Glomerular endothelial cell (primary cell): Measurements from ENCODE around the gene TCERG1L. TPM values are rescaled to one million over a fixed set of nuclear protein-coding genes. Genes with fewer than 3 reads are reported as not detected.
"Not testable (repeated sequence)": the region's sequence is repeated elsewhere in the genome, so short reads cannot be mapped to it uniquely, and the experiment has no call there.

Experiments used
- DNase-seq: peaks from one replicate; pipeline ENCODE4 v3.0.0-alpha.2; 2011; ENCODE audit warnings: low read depth, low spot score; ENCODE audit errors: extremely low read depth
- total RNA-seq: library from RNA; depleted of rRNA; stranded (reverse); fragments of >200 nt; gene quantifications from 2 replicates; pipeline ENCODE4 v1.2.3, GENCODE V29; 2015

The TCERG1L gene, protein sequence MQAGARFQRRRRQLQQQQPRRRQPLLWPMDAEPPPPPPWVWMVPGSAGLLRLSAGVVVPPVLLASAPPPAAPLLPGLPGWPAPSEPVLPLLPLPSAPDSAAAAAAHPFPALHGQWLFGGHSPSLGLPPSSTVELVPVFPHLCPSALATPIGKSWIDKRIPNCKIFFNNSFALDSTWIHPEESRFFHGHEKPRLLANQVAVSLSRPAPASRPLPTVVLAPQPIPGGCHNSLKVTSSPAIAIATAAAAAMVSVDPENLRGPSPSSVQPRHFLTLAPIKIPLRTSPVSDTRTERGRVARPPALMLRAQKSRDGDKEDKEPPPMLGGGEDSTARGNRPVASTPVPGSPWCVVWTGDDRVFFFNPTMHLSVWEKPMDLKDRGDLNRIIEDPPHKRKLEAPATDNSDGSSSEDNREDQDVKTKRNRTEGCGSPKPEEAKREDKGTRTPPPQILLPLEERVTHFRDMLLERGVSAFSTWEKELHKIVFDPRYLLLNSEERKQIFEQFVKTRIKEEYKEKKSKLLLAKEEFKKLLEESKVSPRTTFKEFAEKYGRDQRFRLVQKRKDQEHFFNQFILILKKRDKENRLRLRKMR
- not detected in 2 replicates for total RNA-seq

DNA sequence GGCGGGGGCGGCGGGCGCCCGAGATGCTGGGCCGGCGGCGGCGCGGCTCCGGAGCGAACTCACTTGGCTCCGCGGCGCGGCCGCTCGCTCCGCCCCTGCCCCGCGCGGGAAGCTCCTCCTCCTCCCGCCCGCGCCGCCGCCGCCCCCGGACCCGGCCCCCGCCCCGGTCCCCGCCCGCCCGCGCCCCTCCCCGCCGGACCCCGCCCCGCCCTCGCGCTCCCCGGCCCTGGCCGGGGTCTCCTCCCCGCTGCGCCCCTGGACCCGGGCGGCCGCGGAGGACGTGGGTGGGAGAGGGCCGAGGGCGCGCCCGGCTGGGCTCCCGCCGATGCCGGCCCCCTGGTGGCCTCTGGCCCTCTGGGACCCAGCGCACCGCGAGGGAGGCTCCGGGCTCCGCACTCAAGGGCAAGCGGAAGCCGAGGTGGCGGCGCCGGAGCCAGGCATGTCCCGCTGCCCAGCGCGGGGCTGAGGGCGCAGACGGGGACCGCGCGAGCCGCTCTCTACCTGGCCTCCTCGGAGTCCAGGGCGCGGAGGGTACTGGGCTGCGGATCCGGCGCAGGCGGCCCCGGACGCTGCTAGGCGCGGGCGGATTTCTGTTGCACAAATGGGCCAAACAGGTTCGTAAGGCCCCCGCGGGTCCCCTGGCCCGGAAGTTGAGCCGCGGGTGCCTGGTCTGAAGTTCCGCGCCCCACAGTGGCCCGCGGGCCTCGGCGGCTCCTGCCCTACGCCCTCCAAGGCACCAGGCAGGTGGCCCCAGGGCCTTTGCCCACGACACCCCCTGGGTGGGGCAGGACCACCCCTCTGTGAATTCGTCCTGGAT lies at the start of gene TCERG1L:
TCERG1L (minus strand) TSS at position 61 of the 817 bp plus-strand sequence. CDS start 86 bp downstream, outside the sequence.
- no peak for DNase-seq

DNA sequence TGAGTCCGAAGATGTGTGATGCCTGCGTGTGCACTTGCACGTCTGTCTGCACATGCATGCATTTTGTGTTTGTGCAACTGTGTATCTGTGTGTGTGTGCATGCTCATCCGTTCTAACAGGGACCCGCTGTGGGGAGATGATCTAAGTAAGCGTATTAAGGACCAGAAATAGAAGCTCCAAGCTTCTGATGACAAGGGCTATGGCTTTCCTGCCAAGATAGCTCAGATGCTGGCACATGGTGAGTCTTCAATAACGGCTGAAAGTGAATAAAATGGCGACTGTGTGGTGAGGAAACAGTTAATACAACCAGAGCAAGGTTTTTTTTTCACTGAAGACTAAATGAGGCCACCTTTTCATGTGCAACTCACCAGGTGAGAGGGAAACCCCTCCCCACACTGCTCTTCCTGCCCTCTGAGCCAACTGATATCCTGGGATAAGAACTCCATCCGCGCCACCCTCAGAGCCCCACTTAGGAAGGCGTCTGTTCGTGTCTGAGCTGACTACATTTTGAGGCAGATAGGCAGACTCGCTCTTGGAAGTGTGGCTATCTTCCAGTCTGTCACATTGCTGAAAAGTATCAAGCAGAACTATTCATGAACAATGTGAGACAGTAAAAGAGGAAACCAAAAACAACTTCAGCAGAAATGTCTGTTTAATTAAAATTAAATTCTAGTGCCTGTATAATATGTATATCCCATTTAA lies 47.4 kb upstream of the TCERG1L start:
- DNase-seq: no peak

DNA sequence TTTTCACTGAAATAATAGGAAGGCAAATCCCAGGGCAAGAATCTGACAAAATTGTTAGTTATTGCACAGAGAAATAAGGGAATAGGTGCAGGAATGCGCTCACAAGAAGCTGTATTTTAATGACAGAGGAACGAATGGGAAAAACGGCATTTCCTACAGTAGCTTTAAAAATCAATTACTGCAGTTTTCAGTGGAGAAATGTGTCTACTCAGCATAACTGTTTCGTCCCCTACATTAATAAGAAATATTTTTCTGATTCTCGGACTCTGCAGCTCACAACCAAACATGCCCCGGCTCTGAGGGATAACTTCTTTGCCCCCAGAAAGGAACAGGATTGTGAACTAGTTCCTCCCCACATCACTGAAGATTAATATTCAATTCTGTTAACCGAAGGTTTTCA lies 44.9 kb upstream of the TCERG1L start:
- no peak for DNase-seq

DNA sequence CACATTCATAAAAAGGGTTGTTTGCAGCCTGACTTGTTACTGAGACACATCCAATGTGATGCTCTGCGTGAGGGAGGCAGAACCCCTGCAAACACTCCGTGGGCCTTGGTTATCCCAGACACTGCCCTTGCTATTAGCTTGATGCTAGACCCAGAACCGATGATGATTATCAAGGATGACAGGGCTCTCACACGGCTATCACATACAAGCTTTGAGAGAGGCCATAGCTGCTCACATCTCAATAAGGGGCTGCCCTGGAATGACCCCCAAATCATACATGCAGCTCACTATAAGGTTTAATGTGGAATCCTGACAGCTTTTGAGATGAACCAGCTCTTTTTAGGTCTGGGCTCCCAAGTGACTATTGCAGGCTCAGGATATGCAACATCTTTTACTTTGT lies 44.4 kb upstream of the TCERG1L start:
- DNase-seq: no peak

DNA sequence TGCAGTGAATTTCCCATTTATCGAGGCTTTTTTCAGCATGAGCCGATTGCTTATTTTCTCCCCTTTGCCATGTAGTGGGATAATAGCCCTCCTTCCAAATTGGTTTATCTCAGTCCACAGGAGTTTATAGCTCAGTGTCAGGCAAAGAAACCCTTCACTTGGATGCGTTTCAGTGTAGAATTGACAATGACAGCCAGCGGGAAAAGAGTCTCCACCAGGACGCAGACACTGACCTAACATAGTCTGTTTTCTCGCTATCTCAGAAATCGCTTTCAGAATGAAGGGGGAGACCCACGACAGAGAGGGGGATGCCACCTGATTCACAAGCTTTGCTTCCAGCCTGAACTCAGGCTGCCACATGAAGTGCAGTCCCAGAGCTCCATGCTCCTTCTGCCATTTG lies 43.5 kb upstream of the TCERG1L start:
- DNase-seq: no peak

DNA sequence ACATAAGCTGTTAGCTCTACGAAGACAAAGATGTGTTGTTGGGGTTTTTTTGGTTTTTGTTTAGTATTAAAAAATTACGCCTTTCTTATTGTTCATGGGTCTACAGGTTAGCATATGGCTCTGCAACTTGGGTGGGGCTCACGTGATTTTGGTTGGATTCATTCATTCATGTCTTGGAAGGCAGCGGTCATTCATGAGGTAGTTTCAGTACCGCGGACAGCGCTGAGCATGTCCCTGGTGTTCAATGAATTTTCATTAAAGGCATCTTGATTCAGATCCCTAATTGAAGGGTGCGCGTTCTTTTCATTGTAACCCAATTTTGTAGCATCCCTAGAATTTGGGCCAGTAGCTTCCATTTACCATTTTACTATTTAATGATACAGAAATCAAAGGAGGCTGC lies 42.9 kb upstream of the TCERG1L start:
- DNase-seq: no peak

DNA sequence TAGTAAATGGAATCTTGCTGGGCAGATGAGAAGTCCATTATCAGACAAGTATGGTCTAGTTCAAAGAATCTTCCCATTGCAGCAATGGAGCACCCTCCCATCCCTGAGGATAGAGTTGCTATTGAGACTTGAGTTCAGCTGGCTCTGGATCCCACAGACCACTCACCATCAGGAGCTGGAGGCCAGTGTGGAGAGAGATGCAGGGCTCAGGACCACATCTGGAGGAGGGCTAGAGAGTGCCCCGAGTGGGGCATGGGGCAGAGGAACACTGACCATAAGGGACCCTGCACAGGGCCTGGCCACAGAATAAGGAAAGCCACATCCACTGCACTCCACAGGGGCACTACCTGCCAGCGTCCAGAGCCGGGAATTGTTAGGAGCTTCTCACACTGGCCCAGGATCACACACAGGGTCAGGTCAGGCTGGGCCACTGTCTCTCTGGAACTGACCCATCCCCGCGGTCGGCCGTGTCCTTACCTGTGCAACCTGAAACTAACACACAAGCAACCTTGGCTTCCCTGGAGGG lies 41.3 kb upstream of the TCERG1L start:
- DNase-seq: no peak

DNA sequence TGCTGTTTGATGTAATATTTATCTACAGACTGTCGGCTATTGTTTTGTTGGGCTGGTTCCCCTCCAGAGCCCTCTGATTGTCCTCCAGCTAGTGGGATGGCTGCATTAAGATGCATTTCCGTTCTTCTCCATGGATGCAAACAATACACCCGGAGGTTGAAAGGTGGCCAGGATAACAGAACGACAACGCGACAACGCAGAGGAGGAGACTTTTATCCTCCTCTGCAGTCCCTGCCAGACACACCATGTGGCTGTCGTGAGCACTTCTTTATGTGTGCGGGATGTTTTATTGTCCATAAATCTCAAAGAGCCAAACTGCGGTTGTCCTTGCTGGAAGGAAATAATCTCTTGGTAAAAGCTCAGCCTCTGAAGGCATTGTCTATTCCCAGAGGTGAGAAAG lies 39.1 kb upstream of the TCERG1L start:
- no peak for DNase-seq

DNA sequence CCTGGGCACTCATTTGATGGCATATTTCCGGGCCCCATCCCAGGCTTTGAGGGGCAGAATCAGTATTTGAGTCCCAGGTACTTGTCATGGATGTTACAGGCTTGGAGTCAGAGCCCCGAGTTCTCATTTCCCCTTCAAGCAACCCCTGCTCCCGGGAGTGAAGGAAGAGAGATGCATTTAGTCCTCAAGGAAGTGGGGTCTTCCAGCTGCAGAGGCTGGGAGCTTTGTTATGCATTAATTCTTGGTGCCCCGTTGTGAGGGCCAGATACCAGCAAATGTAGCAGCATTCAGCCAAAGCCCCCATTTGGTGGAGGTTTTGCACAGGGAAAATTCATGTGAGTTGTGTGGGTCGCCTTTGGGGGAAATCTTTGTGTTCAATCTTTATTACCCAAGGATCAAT lies 38.7 kb upstream of the TCERG1L start:
- DNase-seq: no peak

DNA sequence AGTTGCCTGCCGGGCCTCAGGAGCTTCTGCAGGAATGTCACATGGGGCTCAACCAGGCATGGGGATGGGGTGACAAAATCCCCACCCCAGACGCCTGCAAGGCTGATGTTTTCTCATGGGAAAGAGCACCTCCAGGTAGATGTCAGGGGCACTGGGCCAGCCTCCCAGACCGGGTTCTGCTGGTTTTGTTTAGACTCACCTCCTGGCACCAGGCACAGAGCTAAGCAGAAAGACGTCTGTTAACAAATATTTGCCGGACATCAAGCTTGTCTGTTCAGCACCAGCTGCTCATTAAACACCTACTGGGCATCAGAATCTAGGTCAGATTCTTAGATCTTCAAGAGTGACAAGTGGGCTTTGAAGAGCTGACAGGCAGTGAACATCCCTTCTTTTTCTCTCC lies 34.9 kb upstream of the TCERG1L start:
- no peak for DNase-seq

DNA sequence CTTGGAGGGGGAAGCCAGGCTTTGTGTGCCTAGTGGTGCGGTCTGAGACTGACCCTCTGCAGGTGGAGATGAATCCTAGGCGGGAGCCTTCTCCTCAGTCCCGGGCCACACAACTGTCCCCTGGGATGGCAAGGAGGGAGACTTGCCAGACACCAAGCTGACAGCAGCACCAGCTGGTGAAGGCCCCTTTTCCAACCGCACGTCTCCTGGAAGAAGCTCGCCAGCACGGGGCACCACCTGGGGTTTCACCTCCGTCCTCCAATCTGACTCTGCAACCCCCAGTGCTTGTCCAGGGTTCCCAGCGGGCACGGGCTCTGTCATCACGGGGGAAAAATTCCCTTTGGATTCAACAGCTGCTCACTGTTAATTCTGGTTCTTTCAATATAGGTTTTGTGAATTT lies 34.2 kb upstream of the TCERG1L start:
- no peak for DNase-seq

DNA sequence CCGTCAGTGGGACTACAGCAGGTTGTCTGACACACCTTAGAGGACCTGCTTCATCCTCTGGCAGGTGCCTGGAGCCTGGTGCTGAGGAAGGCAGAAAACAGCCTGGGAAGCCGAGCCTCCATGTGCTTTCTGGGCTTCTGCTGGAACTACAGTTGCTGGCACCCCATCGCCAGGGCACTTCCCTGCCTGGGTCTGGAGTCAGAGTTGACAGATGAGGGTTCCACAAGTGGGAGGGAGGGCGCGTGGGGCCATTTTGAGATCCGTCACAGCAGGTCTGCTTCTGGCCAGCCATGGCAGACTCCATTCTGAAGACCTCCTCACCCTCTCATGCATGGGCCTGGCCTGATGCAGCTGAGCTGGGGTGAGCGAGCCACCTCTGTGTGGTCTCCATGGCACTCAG lies 33.2 kb upstream of the TCERG1L start:
- DNase-seq: no peak

DNA sequence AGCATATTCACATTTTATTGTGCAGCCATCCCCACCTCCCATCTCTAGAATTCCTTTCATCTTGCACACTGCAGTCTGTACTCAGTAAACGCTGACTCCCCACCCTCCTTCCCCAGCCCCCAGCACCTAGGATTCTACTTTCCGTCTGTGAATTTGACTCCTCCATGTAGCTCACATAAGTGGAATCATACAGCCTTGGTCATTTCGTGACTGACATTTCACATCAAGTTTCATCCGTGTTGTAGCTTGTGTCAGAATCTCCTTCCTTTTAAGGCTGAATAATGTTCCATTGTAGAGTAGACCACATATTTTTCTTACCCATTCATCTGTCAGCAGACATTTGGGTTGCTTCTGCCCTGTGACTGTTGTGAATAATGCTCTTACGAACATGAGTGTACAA lies 26.2 kb upstream of the TCERG1L start:
- no peak for DNase-seq

DNA sequence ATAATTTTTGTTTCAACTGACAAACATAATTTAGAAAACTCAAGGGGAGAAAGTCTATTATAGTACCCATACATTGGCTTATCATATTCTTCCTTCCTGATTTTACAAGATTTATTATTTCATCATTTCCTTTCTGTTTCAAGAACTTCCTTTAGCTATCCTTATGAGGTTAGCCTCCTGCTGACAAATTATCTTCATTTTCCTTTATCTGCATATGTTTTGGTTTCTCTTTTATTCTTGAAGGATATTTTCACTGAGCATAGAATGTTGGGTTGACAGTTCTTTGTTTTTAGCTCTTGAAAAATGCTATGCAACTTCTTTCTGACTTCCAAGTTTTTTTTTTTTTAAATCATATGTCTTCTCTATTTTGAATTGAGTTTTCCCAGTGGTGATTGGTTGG lies 21.3 kb upstream of the TCERG1L start:
- DNase-seq: no peak

DNA sequence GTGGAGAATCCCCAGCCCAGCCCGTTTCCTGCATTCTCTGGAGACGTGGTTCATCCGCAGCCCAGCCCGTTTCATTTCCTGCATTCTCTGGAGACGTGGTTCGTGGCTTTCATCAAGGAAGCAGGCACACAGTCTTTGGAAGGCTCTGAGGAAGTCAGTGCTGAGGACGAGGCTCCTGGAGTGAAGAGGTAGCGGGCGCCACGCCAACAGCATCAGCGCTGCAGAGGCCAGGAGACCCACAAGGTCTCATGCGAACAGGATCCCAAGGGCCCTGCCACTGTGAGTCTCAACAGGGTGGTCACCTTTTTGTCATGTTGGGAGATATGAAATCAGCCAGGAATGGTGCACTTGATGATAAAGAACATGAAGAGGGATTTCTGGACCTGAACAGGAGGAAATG lies 12.4 kb upstream of the TCERG1L start:
- no peak for DNase-seq

DNA sequence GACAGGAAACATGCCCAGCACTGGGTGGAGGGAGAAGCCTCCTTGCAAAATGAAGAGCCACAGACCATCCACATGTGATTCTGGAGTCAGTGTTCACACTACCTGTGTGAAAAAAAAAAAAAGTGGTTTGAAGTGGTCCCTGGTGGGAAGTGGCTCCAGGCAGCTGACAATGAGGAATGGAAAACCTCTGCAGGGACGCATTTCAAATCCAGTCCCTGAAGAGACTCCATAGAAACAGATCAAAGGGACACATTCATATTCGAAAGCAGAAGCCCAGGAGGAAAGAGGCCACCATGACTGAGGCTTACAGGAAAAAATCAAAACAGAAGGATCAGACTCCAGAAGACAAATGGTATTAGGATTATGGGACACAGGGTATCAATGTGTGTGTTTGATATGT lies 11.5 kb upstream of the TCERG1L start:
- no peak for DNase-seq

DNA sequence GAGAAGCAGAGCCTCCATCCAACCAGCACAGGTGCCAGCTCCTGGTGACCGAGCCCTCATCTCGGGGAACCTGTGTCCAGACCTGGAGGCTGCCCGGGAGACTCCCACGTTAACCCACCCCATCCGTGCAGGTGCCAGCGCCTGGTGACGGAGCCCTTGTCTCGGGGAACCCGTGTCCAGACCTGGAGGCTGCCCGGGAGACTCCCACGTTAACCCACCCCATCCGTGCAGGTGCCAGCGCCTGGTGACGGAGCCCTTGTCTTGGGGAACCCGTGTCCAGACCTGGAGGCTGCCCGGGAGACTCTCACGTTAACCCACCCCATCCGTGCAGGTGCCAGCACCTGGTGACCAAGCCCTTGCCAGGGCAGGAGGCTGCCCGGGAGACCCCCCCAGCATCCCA lies 11.1 kb upstream of the TCERG1L start:
- DNase-seq: not testable (repeated sequence)

DNA sequence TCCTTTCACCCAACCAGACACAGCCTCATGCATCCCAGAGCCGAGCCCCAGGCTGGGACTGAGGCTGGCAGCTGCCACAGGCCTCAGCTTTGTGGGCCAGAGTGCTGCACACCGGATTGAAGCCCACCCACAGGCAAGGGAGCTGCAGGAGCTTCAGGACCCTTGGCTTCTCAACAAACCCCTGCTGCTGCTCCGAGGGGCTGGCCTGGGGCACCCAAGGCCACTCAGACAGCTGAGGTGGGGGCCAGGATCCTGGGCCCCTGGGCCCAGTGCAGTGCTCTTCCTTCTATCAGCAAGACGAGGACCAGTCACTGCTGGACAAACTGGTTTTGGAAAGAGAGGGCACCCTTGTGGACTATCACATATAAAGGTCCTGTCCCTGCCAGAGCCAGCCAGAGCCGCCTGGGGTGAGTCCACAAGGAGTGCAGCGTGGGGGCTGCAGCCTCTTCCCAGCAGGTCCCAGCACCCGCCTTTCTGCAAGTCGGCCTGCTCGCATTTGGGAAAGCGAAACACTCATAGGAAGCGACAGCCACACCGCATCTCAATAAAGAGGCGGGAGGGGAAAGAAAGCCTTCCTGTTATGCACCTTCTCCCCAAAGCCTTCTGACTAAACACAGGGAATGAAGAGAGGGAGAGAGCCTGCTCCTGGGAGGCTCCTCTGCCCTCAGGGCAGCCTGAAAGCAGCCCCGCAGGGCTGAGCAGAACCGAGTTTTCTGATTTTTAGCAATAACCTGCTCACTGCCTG lies 9.5 kb upstream of the TCERG1L start:
- no peak for DNase-seq

DNA sequence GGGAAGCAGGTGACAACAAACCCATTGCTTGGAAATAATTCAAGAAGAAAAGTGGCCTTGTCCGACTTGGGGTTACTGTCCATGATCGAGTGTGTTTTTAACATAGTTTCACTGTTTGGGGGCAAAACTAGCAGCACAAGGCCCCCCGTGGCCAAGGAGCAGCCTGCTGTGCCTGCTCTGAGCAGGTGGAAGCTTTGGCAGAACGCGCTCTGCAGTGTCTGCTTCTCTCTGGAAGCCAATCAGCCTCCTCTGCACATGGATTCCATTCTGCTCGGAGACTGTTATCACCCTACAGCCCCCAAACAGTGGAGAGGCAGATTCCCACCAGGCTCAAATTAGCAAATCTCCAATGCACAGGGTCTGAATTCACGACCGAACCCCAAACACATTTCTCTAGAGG lies 7.3 kb upstream of the TCERG1L start:
- DNase-seq: no peak

DNA sequence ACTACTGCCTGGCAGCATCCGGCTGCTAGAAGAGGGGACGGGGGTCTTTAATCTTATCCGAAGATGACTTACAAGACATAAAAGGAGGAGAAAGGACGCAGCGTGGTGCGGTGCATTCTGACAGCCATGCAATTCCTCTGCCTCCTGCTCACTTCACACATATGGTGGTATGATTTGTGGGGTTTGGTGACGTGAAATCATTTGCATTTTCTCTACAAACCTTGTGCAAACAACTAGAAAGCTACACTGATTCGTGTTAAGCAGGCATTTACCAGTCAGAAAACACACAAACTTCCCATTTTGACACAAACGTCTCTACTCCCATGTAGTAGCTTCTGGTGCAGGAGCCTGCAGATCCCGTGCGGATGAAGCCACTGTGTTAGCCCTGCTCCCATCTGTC lies 6.8 kb upstream of the TCERG1L start:
- no peak for DNase-seq
